ENCODE data around the gene S1PR4.

- TF ChIP-seq CTCF (IDR thresholded peaks at IDR 0.05; ENCODE audit: low read length) (no peak), EZH2phosphoT487 (IDR thresholded peaks at IDR 0.05; ENCODE audit: low read length) (no peak)
Observed at GRCh38 chr19:3157096-3157845, 21.3 kb upstream of the S1PR4 start.
